H9 (cell line): ENCODE results near the gene MTFP1. TPM values are rescaled to one million over a fixed set of nuclear protein-coding genes. Genes with fewer than 3 reads are reported as not detected.

Source experiments
- DNase-seq: peaks from one replicate; pipeline ENCODE4 v3.0.0-alpha.2; 2017
- H2AFZ ChIP-seq: one replicate; pipeline ENCODE4 v1.6.1; 2013; ENCODE audit warnings: mild to moderate bottlenecking, low read length, control low read depth, moderate library complexity
- H2AK5ac ChIP-seq: 2 replicates; pipeline ENCODE4 v1.6.1; 2013; ENCODE audit warnings: low read length, control low read depth, mixed read lengths; ENCODE audit not compliant: insufficient read length
- H2BK120ac ChIP-seq: one replicate; pipeline ENCODE4 v1.6.1; 2013; ENCODE audit warnings: low read depth, mild to moderate bottlenecking, low read length, control low read depth, inconsistent platforms; ENCODE audit not compliant: poor library complexity, severe bottlenecking
- H2BK12ac ChIP-seq: 2 replicates; pipeline ENCODE4 v1.6.1; 2013; ENCODE audit warnings: low read length, control low read depth, mixed read lengths, low read depth; ENCODE audit not compliant: insufficient read length
- H2BK15ac ChIP-seq: 2 replicates; pipeline ENCODE4 v1.6.1; 2013; ENCODE audit warnings: low read depth, low read length, control low read depth
- H2BK20ac ChIP-seq: one replicate; pipeline ENCODE4 v1.6.1; 2013; ENCODE audit warnings: low read depth, mild to moderate bottlenecking, low read length, control low read depth, inconsistent platforms; ENCODE audit not compliant: poor library complexity, severe bottlenecking
- H2BK5ac ChIP-seq: 2 replicates; pipeline ENCODE4 v1.6.1; 2013; ENCODE audit warnings: low read length, control low read depth, mixed read lengths; ENCODE audit not compliant: insufficient read length
- H3K14ac ChIP-seq: 2 replicates; pipeline ENCODE4 v1.6.1; 2013; ENCODE audit warnings: low read length, control low read depth; ENCODE audit not compliant: insufficient read depth
- H3K18ac ChIP-seq: 2 replicates; pipeline ENCODE4 v1.6.1; 2013; ENCODE audit warnings: low read depth, mild to moderate bottlenecking, mixed read lengths, low read length, control low read depth; ENCODE audit not compliant: insufficient read length
- H3K23ac ChIP-seq: 2 replicates; pipeline ENCODE4 v1.6.1; 2013; ENCODE audit warnings: low read length, control low read depth, mixed read lengths, low read depth; ENCODE audit not compliant: insufficient read length
- H3K23me2 ChIP-seq: 2 replicates; pipeline ENCODE4 v1.6.1; 2013; ENCODE audit warnings: low read depth, mild to moderate bottlenecking, mixed read lengths, low read length, control low read depth; ENCODE audit not compliant: insufficient read length, poor library complexity, severe bottlenecking
- H3K27ac ChIP-seq: 2 replicates; pipeline ENCODE4 v1.5.1; 2013; ENCODE audit warnings: low read length, control low read depth, mixed read lengths, low read depth; ENCODE audit not compliant: insufficient read length
- H3K27me3 ChIP-seq: 2 replicates; pipeline ENCODE4 v1.6.1; 2013; ENCODE audit warnings: low read length, control low read depth, inconsistent platforms; ENCODE audit not compliant: insufficient read depth
- H3K4ac ChIP-seq: 2 replicates; pipeline ENCODE4 v1.6.1; 2013; ENCODE audit warnings: low read depth, mild to moderate bottlenecking, control low read depth, inconsistent platforms, low read length, moderate library complexity
- H3K4me1 ChIP-seq: 2 replicates; pipeline ENCODE4 v1.6.1; 2013; ENCODE audit warnings: low read length, control low read depth, inconsistent platforms; ENCODE audit not compliant: insufficient read depth
- H3K4me2 ChIP-seq: 2 replicates; pipeline ENCODE4 v1.6.1; 2013; ENCODE audit warnings: low read length, control low read depth, mixed read lengths; ENCODE audit not compliant: insufficient read length, insufficient read depth
- H3K56ac ChIP-seq: 2 replicates; pipeline ENCODE4 v1.6.1; 2013; ENCODE audit warnings: low read depth, mild to moderate bottlenecking, mixed read lengths, low read length, control low read depth; ENCODE audit not compliant: insufficient read length
- H3K79me1 ChIP-seq: 2 replicates; pipeline ENCODE4 v1.6.1; 2013; ENCODE audit warnings: low read depth, mild to moderate bottlenecking, moderate library complexity, low read length, control low read depth, inconsistent platforms; ENCODE audit not compliant: insufficient read depth, poor library complexity, severe bottlenecking
- H3K79me2 ChIP-seq: 2 replicates; pipeline ENCODE4 v1.6.1; 2013; ENCODE audit warnings: low read length, control low read depth, inconsistent platforms; ENCODE audit not compliant: insufficient read depth
- H3K9ac ChIP-seq: 2 replicates; pipeline ENCODE4 v1.6.1; 2013; ENCODE audit warnings: low read length, control low read depth, mixed read lengths; ENCODE audit not compliant: insufficient read length; ENCODE audit errors: extremely low read depth
- H3K9me3 ChIP-seq: one replicate; pipeline ENCODE4 v1.6.1; 2013; ENCODE audit warnings: low read depth, low read length, inconsistent platforms; ENCODE audit not compliant: control insufficient read depth
- H3T11ph ChIP-seq: one replicate; pipeline ENCODE4 v1.6.1; 2013; ENCODE audit warnings: mild to moderate bottlenecking, low read length, control low read depth, inconsistent platforms
- H4K20me1 ChIP-seq: one replicate; pipeline ENCODE4 v1.6.1; 2013; ENCODE audit not compliant: control insufficient read depth, insufficient read length, insufficient read depth
- H4K5ac ChIP-seq: 2 replicates; pipeline ENCODE4 v1.6.1; 2013; ENCODE audit warnings: low read depth, mild to moderate bottlenecking, mixed read lengths, low read length, control low read depth; ENCODE audit not compliant: insufficient read length
- H4K8ac ChIP-seq: replicated peaks from 2 replicates; pipeline ENCODE4 v1.6.1; 2013; ENCODE audit warnings: low read length, control low read depth, mixed read lengths, low read depth; ENCODE audit not compliant: insufficient read length
- H4K91ac ChIP-seq: 2 replicates; pipeline ENCODE4 v1.6.1; 2013; ENCODE audit warnings: low read depth, mild to moderate bottlenecking, moderate library complexity, mixed read lengths, low read length, control low read depth; ENCODE audit not compliant: insufficient read length
- H3K27ac Mint-ChIP-seq, 3 experiments: 2 replicates in 2 of 3; 3 replicates in 1 of 3; pipeline ENCODE4 v1.8.0; 2020 to 2021; ENCODE audit warnings: mixed read lengths in 3 of 3, mild to moderate bottlenecking in 1 of 3, moderate library complexity in 1 of 3
- H3K27me3 Mint-ChIP-seq: 2 replicates; pipeline ENCODE4 v1.8.0; 2021; ENCODE audit warnings: low read depth, mild to moderate bottlenecking, moderate library complexity, mixed read lengths
- H3K36me3 Mint-ChIP-seq, 3 experiments: 2 replicates in 2 of 3; 3 replicates in 1 of 3; pipeline ENCODE4 v1.8.0; 2020 to 2021; ENCODE audit warnings: low read depth in 3 of 3, mixed read lengths in 3 of 3; ENCODE audit not compliant: insufficient read depth in 1 of 3
- H3K4me1 Mint-ChIP-seq, 2 experiments: 2 replicates each; pipeline ENCODE4 v1.8.0; 2020; ENCODE audit warnings: mixed read lengths in 2 of 2
- H3K4me3 Mint-ChIP-seq, 2 experiments: 2 replicates in 1 of 2; 3 replicates in 1 of 2; pipeline ENCODE4 v1.8.0; 2020 to 2021; ENCODE audit warnings: mild to moderate bottlenecking in 2 of 2, mixed read lengths in 2 of 2, moderate library complexity in 1 of 2
- H3K9me3 Mint-ChIP-seq, 2 experiments: 2 replicates in 1 of 2; 3 replicates in 1 of 2; pipeline ENCODE4 v1.8.0; 2020; ENCODE audit warnings: mild to moderate bottlenecking in 2 of 2, mixed read lengths in 2 of 2, moderate library complexity in 1 of 2
- CTCF ChIP-seq: fragments of 200-600 bp; sonication (generic); conservative IDR thresholded peaks from 3 replicates; pipeline ENCODE4 v1.8.0; 2021; ENCODE audit warnings: antibody characterized with exemption, mild to moderate bottlenecking
- WGBS: extraction: QIAGEN DNeasy Blood & Tissue Kit; methylation state at CpG from one replicate; pipeline ENCODE4 v1.1.7; 2013; ENCODE audit warnings: missing lambda C conversion rate, low lambda C conversion rate, mixed read lengths; ENCODE audit not compliant: insufficient read length; ENCODE audit errors: extremely low coverage; 5-methylcytosine and 5-hydroxymethylcytosine counted together
- total RNA-seq: library from RNA; stranded (reverse); gene quantifications from 2 replicates; pipeline ENCODE4 v1.2.1, GENCODE V29; 2021

Gene MTFP1
- total RNA-seq, 1 experiment from 2014 or later: 46.8 TPM

GRCh38 chr22:30399718-30400117 lies 25.9 kb upstream of the MTFP1 start:
- H3K27me3 Mint-ChIP-seq: peaks cover 43% of the 10 kb centered on the region
- no peaks in the 10 kb centered on the region for H3K79me1 ChIP-seq
- no peak overlapping the region for H3K4me3 Mint-ChIP-seq
- WGBS: no CpG with 5 or more reads among the region's 5 CpGs
- no peak overlapping the region for H3T11ph ChIP-seq
- no peak overlapping the region for H3K18ac ChIP-seq
- no peak overlapping the region for H3K23ac ChIP-seq
- peaks cover 29 to 31% of the 10 kb centered on the region in 2 experiments for H3K4me1 Mint-ChIP-seq
- H2BK15ac ChIP-seq: no peak overlapping the region
- no peak for TF ChIP-seq CTCF
- H3K27me3 ChIP-seq: peaks cover 4% of the 10 kb centered on the region; the same call in 1 of the 2 replicates
- no peaks in the 10 kb centered on the region for H4K20me1 ChIP-seq
- H3K36me3 Mint-ChIP-seq: peaks cover 0 to 10% (median 3%) of the 10 kb centered on the region in 3 experiments; a peak in 3 of 7 replicates
- H3K14ac ChIP-seq: no peak overlapping the region
- no peak overlapping the region for H3K4ac ChIP-seq
- no peaks in the 10 kb centered on the region for H3K79me2 ChIP-seq
- no peak overlapping the region for H2BK120ac ChIP-seq
- no peak overlapping the region for H2AFZ ChIP-seq
- H2AK5ac ChIP-seq: no peak overlapping the region
- no peak overlapping the region for H3K9ac ChIP-seq
- no peak overlapping the region for H3K27ac Mint-ChIP-seq
- DNase-seq: no peak
- no peak overlapping the region for H4K5ac ChIP-seq
- no peak overlapping the region for H4K8ac ChIP-seq
- no peak overlapping the region for H3K27ac ChIP-seq
- no peak overlapping the region for H2BK20ac ChIP-seq
- H3K4me1 ChIP-seq: peaks cover 6% of the 10 kb centered on the region; the same call in 1 of the 2 replicates
- H3K56ac ChIP-seq: no peak overlapping the region
- no peaks in the 10 kb centered on the region; a peak in 1 of 5 replicates for H3K9me3 Mint-ChIP-seq
- H2BK5ac ChIP-seq: no peak overlapping the region
- no peaks in the 10 kb centered on the region for H3K9me3 ChIP-seq
- H3K23me2 ChIP-seq: peaks cover 7% of the 10 kb centered on the region
- no peak overlapping the region for H2BK12ac ChIP-seq
- H4K91ac ChIP-seq: no peak overlapping the region
- H3K4me2 ChIP-seq: no peak overlapping the region
